AG08395 (cell line): ENCODE data around the gene ARHGAP25.

Experiments used
- DNase-seq: peaks from one replicate; pipeline ENCODE4 v3.0.0; 2012; ENCODE audit warnings: mixed read lengths, low spot score

The ARHGAP25 gene

GRCh38 chr2:68717305-68717661, 17.3 kb upstream of the ARHGAP25 start:
- no peak for DNase-seq

- DNase-seq = no peak
Measured at GRCh38 chr2:68719912-68720311, 14.7 kb upstream of the ARHGAP25 start.

- DNase-seq = no peak
Measured at GRCh38 chr2:68720665-68721064, 13.9 kb upstream of the ARHGAP25 start.

DNA sequence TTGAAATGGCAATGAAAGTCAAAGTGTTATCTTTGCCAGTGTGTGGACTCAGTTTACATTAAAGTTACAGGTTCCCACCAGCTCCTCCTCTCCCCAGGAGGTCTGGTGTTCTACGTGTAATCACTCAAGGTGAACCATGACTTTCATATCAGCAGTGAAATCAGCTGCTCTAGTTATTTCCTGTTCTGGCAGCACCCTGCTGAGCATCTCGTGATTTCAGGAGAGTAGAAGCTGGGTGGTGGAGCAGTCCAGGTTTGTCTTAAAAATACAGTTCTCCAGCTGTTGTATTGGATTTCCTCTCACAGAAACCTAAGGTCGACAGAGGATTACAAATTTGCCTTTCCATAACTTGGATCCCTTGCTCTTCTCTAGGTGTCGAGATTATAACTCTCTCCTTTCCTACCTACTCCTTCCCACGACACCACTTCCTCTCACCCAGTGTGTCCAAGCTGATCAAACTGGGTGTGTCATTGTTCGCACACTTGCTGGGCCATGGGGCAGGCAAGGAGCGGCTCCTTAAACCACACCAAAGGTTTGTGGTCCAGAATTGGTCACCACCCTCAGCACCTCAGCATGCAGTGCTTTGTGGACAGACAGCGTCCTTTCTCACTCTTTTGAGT, 13.0 kb upstream of the ARHGAP25 start:
- DNase-seq = no peak

DNA sequence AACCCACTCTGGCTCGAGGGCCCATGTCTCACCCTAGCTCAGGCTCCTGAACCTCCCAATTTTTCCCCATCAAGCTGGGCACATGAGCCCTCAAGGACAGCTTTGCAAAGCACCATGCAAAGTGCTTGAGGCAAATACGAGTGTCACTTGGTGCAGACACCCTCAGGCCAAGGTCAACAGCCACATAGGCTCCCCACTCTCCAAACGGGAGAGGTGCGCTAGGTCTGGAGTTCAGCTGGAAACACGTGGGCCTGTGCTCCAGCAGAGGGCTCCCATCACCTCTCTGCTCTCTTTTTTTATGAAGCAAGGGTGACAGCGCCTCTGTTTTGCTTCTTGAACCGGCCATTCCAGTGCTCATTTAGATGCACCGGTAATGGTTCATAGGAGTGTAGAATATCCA, 11.9 kb upstream of the ARHGAP25 start:
- DNase-seq = no peak

DNA sequence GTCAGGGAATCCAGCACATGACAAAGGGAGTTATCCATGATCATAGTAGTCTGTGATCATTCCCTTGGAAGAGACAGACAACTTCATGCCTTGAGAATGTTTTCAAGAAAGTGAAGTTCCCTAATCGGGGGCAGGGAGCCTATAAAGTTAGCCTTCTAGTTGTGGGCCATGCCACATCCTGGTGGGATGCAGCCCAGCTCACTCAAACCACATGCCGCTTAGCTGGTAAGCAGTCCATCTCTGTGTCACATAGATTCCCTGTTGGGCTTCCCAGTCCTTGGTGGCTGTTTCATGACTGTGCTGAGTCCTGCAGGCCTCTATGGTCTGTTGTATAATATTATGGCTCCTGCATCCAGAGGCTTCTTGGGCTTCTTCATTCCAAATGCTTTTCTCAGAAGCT, 11.4 kb upstream of the ARHGAP25 start:
- no peak for DNase-seq

DNA sequence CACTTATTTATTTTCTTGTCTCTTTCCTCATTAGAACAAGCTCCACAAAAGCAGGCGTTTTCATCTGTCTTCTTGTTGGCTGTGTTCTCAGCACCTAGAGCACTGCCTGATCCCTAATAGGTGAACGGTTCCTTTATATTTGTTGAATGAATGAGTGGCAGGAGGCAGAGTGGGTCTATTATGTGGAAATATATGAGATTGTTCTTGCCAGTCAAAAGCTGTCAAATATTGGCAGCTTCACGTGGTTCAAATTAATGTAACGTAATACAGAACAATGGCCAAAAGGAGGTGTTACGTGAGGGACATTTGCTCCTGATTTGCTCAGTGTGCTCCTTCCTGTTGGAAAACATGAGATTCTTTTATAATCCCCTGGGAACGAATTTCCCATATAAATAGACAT, 8.5 kb upstream of the ARHGAP25 start:
- DNase-seq = no peak

DNA sequence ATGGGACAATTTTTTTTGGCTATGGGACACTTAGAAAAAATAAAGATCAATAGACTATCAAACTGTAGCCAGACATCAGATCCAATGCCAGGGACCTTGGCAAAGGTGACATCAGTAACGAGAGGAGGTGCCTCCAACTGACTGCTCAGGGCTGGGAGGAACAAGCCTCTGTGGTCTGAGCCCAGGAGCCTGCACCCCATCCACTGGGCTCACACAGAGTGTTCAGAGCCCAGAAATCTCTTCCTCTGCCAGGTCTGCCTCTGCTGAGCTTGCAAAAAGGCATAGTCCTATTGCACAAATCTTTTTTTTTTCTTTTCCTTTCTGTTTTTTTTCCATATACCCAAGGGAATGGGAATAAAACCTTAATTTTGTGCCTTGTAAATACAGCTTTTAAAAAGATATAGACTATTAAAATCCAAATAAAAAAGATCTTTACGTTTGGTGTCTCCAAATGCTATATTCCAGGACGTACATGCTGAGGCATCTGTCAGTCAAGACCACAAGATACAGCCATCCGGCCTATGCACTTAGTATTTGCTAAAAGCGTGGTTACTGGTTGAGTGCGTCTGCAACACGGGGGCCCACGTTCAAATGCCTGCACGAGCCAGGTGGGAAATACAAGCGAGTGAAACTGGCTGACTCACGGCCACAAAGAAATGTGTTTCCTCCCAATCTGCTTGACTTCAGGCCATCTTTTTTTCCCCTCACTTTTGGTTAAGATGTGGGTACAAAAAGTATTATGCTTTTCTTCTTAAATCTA, 7.8 kb upstream of the ARHGAP25 start:
- no peak for DNase-seq

GRCh38 chr2:68727683-68728375, 6.8 kb upstream of the ARHGAP25 start:
- peak; percentile 56 for DNase-seq

GRCh38 chr2:68730828-68731227, 3.8 kb upstream of the ARHGAP25 start:
- DNase-seq = peak; percentile 53

DNA sequence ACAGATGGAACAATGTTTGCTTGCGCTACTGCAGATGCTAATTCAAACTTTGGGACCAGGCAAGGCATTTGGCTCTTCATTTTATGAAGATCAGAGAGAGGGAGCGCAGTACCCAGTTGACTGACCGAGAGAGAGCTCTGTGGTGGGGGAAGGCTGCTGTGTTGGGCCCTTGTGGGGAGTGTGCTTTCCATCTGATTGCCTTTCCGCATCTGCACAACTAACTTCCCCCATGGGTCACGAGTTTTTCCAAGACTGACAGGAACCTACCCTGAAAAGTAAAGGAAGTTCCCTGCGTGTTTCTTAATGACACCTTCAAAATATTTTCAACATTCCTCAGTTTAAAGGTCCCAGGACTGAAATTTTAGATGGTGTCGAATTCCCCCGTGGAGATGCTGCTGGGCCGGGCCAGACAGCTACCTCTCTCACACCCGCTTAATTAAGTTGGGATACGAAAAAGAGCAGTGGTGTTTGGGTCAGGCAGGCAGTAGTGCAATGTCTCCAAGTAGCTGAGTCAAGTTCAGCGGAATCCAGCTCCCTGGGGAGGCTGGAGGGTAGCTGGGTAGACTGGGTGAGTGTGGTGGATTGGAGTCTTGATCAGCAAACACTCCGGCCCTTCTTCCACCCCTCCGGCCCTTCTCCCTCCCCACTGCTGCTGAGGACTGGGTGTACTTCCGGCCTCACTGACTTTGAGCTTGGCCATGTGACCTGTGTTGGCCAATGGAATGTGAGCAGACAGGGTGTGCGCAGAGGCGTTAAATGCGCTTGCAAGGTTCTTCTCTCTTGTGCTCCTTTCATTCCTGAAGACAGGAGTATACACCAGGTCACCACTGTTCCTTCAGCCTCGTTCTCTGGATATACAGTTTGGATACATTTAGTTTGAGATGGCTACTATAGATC, 2.3 kb upstream of the ARHGAP25 start:
- no peak for DNase-seq

DNA sequence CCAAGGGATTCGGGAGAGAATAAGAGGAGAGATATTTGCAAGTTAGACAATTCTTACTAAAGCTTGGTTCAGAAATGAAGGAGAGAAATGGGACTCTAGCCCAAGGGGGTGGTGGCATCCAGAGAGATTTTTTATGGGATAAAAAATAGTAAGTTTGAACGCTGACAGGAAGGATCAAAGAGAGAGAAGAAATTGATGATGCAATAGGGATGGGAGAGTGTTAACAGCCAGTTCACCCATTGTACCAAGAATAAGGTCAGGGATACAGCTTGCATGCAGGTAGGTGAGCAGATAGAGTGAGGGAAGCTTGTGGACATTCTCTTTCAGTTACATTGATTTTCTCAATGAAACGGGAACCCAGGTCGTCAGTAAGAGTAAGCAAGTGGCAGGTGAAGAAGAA, 1.2 kb upstream of the ARHGAP25 start:
- no peak for DNase-seq

- no peak for DNase-seq
Measured at GRCh38 chr2:68734176-68734575, 435 bp upstream of the ARHGAP25 start.

GRCh38 chr2:68736086-68736485, 1.5 kb downstream of the ARHGAP25 start:
- no peak for DNase-seq

GRCh38 chr2:68737711-68738110, 3.1 kb downstream of the ARHGAP25 start:
- DNase-seq = no peak

DNA sequence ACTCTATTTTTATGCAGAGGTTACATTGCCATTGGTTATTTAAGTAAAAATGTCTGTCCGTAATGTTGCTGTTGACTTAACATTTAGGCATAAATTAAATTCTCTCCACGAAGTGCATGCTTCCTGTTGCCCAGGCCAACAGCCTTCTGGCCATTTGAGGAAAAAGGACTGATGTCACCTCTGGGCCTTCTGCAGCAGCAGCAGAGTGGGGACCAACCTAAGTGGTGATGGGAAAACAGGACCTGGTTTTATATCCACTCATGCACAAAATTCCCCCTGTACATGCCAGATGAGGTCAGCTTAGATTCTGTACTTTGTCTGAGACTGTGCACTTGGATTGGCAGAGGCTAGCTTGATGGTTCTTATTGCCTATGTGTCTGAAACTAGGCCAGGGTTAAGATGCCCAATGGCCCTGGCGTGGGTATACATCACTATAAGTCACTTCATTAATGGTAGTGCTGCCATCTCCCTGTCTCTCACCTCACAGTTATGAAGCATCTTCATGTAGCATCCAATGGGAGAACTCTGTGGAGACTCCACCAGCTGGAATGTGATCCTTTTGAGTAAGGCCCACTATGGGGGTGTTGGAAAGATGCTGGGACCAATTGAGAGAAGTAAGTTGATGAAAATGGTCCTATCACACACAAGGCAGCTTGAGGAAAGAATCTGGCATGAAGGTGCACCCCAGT, 4.4 kb downstream of the ARHGAP25 start:
- no peak for DNase-seq

DNA sequence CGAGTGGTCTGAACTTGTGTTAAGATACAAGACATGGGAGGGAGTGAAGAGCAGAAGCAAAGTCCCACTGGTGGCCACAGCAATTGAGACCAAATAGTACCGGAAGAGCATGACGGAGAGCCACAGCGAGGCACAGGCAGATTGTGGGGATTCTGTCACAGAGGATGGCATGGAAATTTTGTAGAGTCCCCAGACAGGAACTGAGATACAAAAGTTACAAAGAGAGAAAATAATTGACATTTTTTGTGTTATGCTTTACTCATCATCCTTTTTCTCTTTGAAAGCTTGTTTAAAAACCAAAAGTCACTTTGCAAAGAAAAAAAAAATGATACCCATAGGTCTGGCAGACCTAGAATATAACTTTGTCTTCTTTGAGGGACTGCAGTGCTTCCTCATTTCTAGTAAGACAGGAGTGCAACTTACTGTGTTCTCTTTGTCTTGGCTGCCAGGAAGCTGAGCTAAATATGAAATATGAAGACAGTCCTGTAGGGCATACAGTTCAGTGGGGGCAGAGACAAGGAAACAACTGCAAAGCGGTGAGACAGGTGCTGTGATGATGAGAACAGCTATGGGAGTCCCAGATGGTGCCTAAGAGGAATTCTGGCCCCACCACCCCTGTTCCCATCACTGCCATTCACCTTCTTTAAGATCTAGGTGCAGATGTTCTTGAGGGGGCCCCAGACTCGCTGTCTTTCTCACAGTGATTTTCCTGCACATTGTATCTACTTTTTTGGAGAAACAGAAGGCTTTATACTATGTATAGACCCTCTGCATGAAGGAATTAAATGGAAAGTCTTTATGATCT, 5.2 kb downstream of the ARHGAP25 start:
- DNase-seq = no peak

- no peak for DNase-seq
Measured at GRCh38 chr2:68740400-68740914, 5.8 kb downstream of the ARHGAP25 start.

- no peak for DNase-seq
Measured at GRCh38 chr2:68741238-68741637, 6.6 kb downstream of the ARHGAP25 start.

DNA sequence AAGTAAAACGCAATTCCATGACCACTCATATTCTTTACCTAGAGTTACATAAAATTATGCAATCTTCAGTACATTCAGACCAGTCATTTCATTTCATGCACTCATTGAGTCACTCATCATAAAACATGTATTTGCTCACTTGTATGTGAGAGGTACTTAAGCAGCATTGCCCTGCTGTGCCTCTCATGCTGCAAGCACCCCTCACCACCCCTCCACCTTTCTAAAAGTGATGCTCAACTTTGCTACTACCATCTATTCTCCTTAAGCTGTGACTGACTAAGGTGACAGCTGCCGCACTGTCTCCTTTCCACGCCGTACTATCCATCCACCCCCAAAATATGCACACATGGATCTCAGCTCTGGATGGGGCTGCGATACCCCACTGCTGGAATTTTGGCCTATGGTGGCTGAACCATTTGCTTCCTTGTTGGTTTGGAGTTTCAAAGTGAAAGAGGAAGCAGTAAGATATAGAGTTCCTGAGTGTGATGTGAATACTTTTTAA, 7.2 kb downstream of the ARHGAP25 start:
- DNase-seq = no peak
